Measurements from ENCODE around the gene USP3.
A peak's percentile ranks its signal among the peaks of the same experiment; 100 is the strongest.

GRCh38 chr15:63504979-63505841 lies 817 bp downstream of the USP3 start:
- no peak; the same call in 1 of the 2 replicates for TF ChIP-seq POLR2AphosphoS5 (IDR thresholded peaks at IDR 0.05; ENCODE audit: low read depth, low read length)
- no peak for TF ChIP-seq FOXP2 (optimal IDR thresholded peaks at IDR 0.05; ENCODE audit: borderline replicate concordance, extremely low read depth, extremely low read length, insufficient read depth)
- 0 out of 2 replicates have a peak, but pooled peaks have one; percentile 24 for TF ChIP-seq SIN3A (IDR thresholded peaks at IDR 0.05; ENCODE audit: borderline replicate concordance, insufficient read depth, low read length)
- TF ChIP-seq TAF1 (IDR thresholded peaks at IDR 0.05; ENCODE audit: borderline replicate concordance, insufficient read depth, low read length), result no peak; the same call in 1 of the 2 replicates

Measured in PFSK-1 (cell line).